Measurements from ENCODE around the gene FAM186B.

DNA sequence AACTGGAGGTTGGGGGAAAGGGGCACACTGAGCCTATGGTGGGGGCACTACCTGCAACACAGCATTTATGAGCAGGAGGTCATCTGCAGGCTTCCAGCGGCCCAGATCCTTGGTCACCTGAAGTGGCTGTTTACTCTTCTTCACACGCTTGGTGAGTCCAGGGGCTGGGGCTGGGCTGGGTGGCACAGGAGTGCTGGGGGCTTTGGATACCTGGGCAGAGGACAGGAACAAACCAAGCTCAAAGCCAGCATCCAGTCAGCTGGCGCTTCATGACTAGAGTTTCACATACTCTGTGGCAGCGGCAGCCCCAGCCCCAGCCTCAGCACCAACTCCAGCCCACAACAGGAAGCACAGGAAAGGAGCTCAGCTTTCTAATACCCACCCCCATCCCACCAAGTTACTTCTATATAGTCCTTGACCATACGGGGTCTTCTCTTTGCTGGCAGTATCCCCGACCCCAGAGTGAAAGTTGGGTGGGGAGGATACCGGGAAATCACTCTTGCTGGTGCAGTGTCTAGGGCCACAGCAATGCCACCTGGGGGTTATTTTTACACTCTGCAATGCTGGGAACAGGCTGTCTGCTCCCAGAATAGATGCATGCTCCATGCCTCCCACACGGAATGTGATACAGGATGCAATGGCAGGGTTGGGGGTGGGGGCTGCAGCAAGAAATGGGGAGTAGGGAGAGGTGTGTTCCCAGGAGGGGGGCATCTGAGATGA lies 40.6 kb downstream of the FAM186B start:
- TF ChIP-seq, protein P1, sequence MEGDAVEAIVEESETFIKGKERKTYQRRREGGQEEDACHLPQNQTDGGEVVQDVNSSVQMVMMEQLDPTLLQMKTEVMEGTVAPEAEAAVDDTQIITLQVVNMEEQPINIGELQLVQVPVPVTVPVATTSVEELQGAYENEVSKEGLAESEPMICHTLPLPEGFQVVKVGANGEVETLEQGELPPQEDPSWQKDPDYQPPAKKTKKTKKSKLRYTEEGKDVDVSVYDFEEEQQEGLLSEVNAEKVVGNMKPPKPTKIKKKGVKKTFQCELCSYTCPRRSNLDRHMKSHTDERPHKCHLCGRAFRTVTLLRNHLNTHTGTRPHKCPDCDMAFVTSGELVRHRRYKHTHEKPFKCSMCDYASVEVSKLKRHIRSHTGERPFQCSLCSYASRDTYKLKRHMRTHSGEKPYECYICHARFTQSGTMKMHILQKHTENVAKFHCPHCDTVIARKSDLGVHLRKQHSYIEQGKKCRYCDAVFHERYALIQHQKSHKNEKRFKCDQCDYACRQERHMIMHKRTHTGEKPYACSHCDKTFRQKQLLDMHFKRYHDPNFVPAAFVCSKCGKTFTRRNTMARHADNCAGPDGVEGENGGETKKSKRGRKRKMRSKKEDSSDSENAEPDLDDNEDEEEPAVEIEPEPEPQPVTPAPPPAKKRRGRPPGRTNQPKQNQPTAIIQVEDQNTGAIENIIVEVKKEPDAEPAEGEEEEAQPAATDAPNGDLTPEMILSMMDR (IDR thresholded peaks at IDR 0.05) = no peak
- TF ChIP-seq POLR2A (IDR thresholded peaks at IDR 0.05) = no peak
